HEK293 (cell line): ENCODE data around the gene SLPI.
A peak's percentile ranks its signal among the peaks of the same experiment; 100 is the strongest.

ENCODE experiments used
- CTCF ChIA-PET: fragments of 350-600 bp; formaldehyde crosslinking; extraction: SDS; loops from one replicate; lab custom pipeline; 2021; ENCODE audit warnings: antibody characterized with exemption; lab: Yijun Ruan, JAX
- POLR2A ChIA-PET: fragments of 300-600 bp; formaldehyde crosslinking; extraction: SDS; loops from one replicate; lab custom pipeline; 2020; ENCODE audit warnings: antibody characterized with exemption, inconsistent platforms; lab: Yijun Ruan, JAX
- H3K27ac ChIP-seq: fragments of 200-500 bp; sonication (Bioruptor generic); 2 replicates; pipeline ENCODE4 v1.5.1; 2014; ENCODE audit warnings: low read depth, low read length, control low read depth, inconsistent platforms; ENCODE audit errors: extremely low read depth
- H3K36me3 ChIP-seq, 2 experiments: fragments of 200-500 bp in 1 of 2; sonication (Bioruptor generic) in 1 of 2; 1 replicate in 1 of 2; 2 replicates in 1 of 2; pipeline ENCODE4 v1.5.1; 2014 to 2017; ENCODE audit warnings: inconsistent platforms in 2 of 2, low read length in 2 of 2; ENCODE audit not compliant: control insufficient read depth in 2 of 2, insufficient read depth in 1 of 2
- H3K4me1 ChIP-seq: fragments of 200-500 bp; sonication (Bioruptor generic); 2 replicates; pipeline ENCODE4 v1.5.1; 2014; ENCODE audit warnings: mild to moderate bottlenecking, low read length, inconsistent platforms; ENCODE audit not compliant: control insufficient read depth, insufficient read depth
- H3K4me3 ChIP-seq: 2 replicates; pipeline ENCODE4 v1.5.1; 2011; ENCODE audit warnings: low read depth, mild to moderate bottlenecking, control low read depth, low read length, moderate library complexity
- H3K9me3 ChIP-seq: fragments of 200-500 bp; sonication (Bioruptor generic); 2 replicates; pipeline ENCODE4 v1.5.1; 2014; ENCODE audit warnings: low read depth, low read length, inconsistent platforms; ENCODE audit not compliant: control insufficient read depth, insufficient read depth
- KLF1 ChIP-seq: fragments of 450-650 bp; formaldehyde crosslinking; IDR thresholded peaks from 2 replicates; pipeline ENCODE4 v1.5.1; 2016; ENCODE audit warnings: missing biosample characterization, missing genetic modification characterization
- PRDM1 ChIP-seq: fragments of 450-650 bp; formaldehyde crosslinking; IDR thresholded peaks from 2 replicates; pipeline ENCODE4; 2016; ENCODE audit warnings: missing biosample characterization, missing genetic modification characterization
- SP3 ChIP-seq: fragments of 450-650 bp; formaldehyde crosslinking; IDR thresholded peaks from 2 replicates; pipeline ENCODE4 v1.5.1; 2016; ENCODE audit warnings: missing biosample characterization, missing genetic modification characterization
- YY2 ChIP-seq: fragments of 450-650 bp; formaldehyde crosslinking; IDR thresholded peaks from 2 replicates; pipeline ENCODE4 v1.5.1; 2016; ENCODE audit warnings: missing biosample characterization, missing genetic modification characterization
- ZBTB20 ChIP-seq: fragments of 450-650 bp; formaldehyde crosslinking; IDR thresholded peaks from 2 replicates; pipeline ENCODE4 v1.5.1; 2016; ENCODE audit warnings: missing biosample characterization, missing genetic modification characterization
- ZIC2 ChIP-seq: fragments of 450-650 bp; formaldehyde crosslinking; IDR thresholded peaks from 2 replicates; pipeline ENCODE4 v1.5.1; 2016; ENCODE audit warnings: missing biosample characterization, missing genetic modification characterization
- ZNF221 ChIP-seq: fragments of 450-650 bp; formaldehyde crosslinking; IDR thresholded peaks from 2 replicates; pipeline ENCODE4 v1.5.1; 2017; ENCODE audit warnings: missing biosample characterization, missing genetic modification characterization, borderline replicate concordance
- ZNF223 ChIP-seq: fragments of 450-650 bp; formaldehyde crosslinking; IDR thresholded peaks from 2 replicates; pipeline ENCODE4 v1.5.1; 2016; ENCODE audit warnings: missing biosample characterization, missing genetic modification characterization
- ZNF280D ChIP-seq: fragments of 450-650 bp; formaldehyde crosslinking; IDR thresholded peaks from 2 replicates; pipeline ENCODE4 v1.5.1; 2016; ENCODE audit warnings: missing biosample characterization, missing genetic modification characterization
- ZNF362 ChIP-seq: fragments of 450-650 bp; formaldehyde crosslinking; IDR thresholded peaks from 2 replicates; pipeline ENCODE4 v1.5.1; 2016; ENCODE audit warnings: missing biosample characterization, missing genetic modification characterization
- ZNF366 ChIP-seq: fragments of 450-650 bp; formaldehyde crosslinking; conservative IDR thresholded peaks from 2 replicates; pipeline ENCODE4 v1.5.1; 2016; ENCODE audit warnings: missing biosample characterization, missing genetic modification characterization
- ZNF416 ChIP-seq: fragments of 450-650 bp; formaldehyde crosslinking; IDR thresholded peaks from 2 replicates; pipeline ENCODE4 v1.5.1; 2016; ENCODE audit warnings: missing biosample characterization, missing genetic modification characterization
- ZNF473 ChIP-seq: fragments of 450-650 bp; formaldehyde crosslinking; IDR thresholded peaks from 2 replicates; pipeline ENCODE4 v1.5.1; 2017; ENCODE audit warnings: missing biosample characterization, missing genetic modification characterization
- ZNF555 ChIP-seq: fragments of 450-650 bp; formaldehyde crosslinking; conservative IDR thresholded peaks from 2 replicates; pipeline ENCODE4 v1.5.1; 2017; ENCODE audit warnings: missing biosample characterization, mild to moderate bottlenecking, missing genetic modification characterization, inconsistent platforms
- ZNF624 ChIP-seq: fragments of 450-650 bp; formaldehyde crosslinking; IDR thresholded peaks from 2 replicates; pipeline ENCODE4 v1.5.1; 2017; ENCODE audit warnings: missing biosample characterization, missing genetic modification characterization
- ZNF701 ChIP-seq: fragments of 450-650 bp; formaldehyde crosslinking; IDR thresholded peaks from 2 replicates; pipeline ENCODE4 v1.5.1; 2016; ENCODE audit warnings: missing biosample characterization, missing genetic modification characterization
- ZNF777 ChIP-seq: fragments of 450-650 bp; formaldehyde crosslinking; IDR thresholded peaks from 2 replicates; pipeline ENCODE4 v1.5.1; 2017; ENCODE audit warnings: missing biosample characterization, missing genetic modification characterization, borderline replicate concordance
- ZNF785 ChIP-seq: fragments of 450-650 bp; formaldehyde crosslinking; IDR thresholded peaks from 2 replicates; pipeline ENCODE4 v1.5.1; 2016; ENCODE audit warnings: missing biosample characterization, missing genetic modification characterization

The SLPI gene

GRCh38 chr20:45218124-45218523, 36.2 kb downstream of the SLPI start:
- POLR2A ChIA-PET: no interaction called here
- Histone ChIP-seq H3K4me1 (no peaks in the 10 kb centered on the region), H3K4me3 (no peak overlapping the region), H3K9me3 (no peaks in the 10 kb centered on the region), H3K27ac (no peak overlapping the region)
- TF ChIP-seq ZNF280D (tag by site-specific recombination): no peak
- no peak for TF ChIP-seq SP3 (tag by site-specific recombination)
- TF ChIP-seq, all 188 proteins: peak for 0
- CTCF ChIA-PET: interaction anchor here (0.7 kb wide), 1 partner anchor 39 kb away, joined by 3 read pairs; no protein-coding TSS in a partner anchor
- no peaks in the 10 kb centered on the region for H3K36me3 ChIP-seq

GRCh38 chr20:45212836-45213235, 41.5 kb downstream of the SLPI start:
- H3K4me1 ChIP-seq: no peaks in the 10 kb centered on the region

GRCh38 chr20:45211569-45212474, 42.5 kb downstream of the SLPI start:
- H3K4me3 ChIP-seq: no peak overlapping the region
- ChIA-PET POLR2A (no interaction called here), CTCF (interaction anchor here (1.6 kb wide), 1 partner anchor 82 kb away, joined by 3 read pairs; no protein-coding TSS in a partner anchor)
- no peaks in the 10 kb centered on the region for H3K9me3 ChIP-seq
- no peaks in the 10 kb centered on the region for H3K36me3 ChIP-seq
- TF ChIP-seq ZBTB20 (tag by site-specific recombination): 0 out of 2 replicates have a peak, but pooled peaks have one; percentile 20
- TF ChIP-seq PRDM1: 0 out of 2 replicates have a peak, but pooled peaks have one; percentile 11
- TF ChIP-seq ZNF785: no peak
- TF ChIP-seq ZNF777 (tag by site-specific recombination): no peak
- TF ChIP-seq KLF1 (tag by site-specific recombination): no peak
- TF ChIP-seq ZNF366: peak; percentile 92
- no peak for TF ChIP-seq ZNF362 (tag by site-specific recombination)
- no peak for TF ChIP-seq ZNF624 (tag by site-specific recombination)
- H3K27ac ChIP-seq: no peak overlapping the region
- no peaks in the 10 kb centered on the region for H3K4me1 ChIP-seq

More at GRCh38 chr20:45212836-45213235, 41.5 kb downstream of the SLPI start:
- H3K9me3 ChIP-seq: no peaks in the 10 kb centered on the region
- TF ChIP-seq ZNF416 (no peak), ZNF221 (no peak), ZIC2 (tag by site-specific recombination) (no peak), ZNF555 (tag by site-specific recombination) (no peak), YY2 (tag by site-specific recombination) (no peak), KLF1 (tag by site-specific recombination) (no peak), ZNF473 (tag by site-specific recombination) (no peak), ZNF701 (tag by site-specific recombination) (no peak), ZNF223 (no peak)
- TF ChIP-seq, all 188 proteins: peak for 0
- H3K36me3 ChIP-seq: no peaks in the 10 kb centered on the region
- no peak overlapping the region for H3K27ac ChIP-seq
- CTCF ChIA-PET: no interaction called here
- POLR2A ChIA-PET: no interaction called here
- H3K4me3 ChIP-seq: no peak overlapping the region
